ENCODE data around the gene ANAPC15.

ANAPC15 gene

DNA sequence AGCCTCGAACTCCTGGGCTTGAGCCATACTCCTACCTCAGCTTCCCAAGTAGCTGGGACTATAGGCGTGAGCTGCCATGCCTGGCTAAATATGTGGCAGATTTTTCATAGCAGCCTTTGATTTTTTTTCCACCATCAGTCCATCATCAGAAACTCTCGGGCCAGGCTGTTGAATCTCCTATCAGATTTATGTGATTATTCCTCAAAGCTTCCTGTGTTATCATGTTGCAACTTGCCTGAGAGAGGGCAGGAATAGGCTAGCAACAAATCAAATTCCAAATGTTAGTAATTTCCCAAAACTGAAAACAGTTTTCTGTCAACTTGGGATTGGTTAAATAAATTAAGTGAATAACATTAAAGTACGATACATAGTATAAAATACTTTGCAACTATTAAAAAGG, 28.4 kb downstream of the ANAPC15 start:
- no peak for DNase-seq

DNA sequence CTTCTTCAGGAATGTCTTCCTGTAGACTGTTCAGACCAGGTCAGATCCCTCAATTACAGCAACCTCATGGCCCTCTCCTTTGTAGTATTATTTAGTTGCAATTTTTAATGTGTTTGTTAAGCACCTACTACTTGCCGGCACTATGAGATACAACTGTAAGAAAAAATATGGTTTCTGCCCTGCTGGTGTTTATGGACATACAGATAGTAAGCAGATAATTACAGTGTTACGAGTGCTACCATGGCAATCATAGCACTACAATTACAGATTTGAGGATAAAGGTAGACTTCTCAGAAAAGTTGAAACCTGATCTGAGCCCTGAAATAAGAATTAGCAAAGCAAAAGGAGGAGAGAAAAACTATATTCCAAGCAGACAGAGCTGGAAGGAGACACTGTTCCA, 29.1 kb downstream of the ANAPC15 start:
- no peak for DNase-seq

DNA sequence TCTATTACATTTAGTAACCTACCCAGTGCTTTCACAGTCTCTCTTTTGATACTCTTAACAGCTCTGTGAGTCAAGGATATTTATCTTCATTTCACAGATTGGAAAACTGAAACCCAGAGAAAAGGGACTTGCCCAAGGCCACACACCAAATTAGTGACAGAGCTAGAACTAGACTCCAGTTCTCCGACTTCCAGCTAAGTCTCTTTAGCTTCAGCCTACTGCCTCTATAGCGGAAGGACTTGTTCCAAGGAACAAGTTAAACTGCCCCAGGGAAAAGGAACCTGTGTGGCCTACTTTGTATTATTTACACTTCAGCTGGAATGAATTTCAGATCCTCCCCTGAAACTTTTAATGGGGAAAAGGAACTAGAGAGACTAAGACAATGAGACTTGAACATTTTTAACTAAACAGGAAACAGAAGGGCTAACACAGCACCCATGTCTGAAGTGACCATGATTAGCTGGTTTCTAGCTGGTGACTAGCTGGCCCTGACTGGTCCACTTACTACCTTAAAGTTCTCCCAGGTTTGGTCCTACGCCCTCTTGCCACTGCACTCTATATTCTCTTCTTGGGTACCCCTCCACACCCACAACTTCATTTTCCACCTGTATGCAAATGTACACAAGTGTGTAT, 30.6 kb downstream of the ANAPC15 start:
- DNase-seq: no peak

- no peak for DNase-seq
Measured at GRCh38 chr11:72081184-72081644, 31.3 kb downstream of the ANAPC15 start.

DNA sequence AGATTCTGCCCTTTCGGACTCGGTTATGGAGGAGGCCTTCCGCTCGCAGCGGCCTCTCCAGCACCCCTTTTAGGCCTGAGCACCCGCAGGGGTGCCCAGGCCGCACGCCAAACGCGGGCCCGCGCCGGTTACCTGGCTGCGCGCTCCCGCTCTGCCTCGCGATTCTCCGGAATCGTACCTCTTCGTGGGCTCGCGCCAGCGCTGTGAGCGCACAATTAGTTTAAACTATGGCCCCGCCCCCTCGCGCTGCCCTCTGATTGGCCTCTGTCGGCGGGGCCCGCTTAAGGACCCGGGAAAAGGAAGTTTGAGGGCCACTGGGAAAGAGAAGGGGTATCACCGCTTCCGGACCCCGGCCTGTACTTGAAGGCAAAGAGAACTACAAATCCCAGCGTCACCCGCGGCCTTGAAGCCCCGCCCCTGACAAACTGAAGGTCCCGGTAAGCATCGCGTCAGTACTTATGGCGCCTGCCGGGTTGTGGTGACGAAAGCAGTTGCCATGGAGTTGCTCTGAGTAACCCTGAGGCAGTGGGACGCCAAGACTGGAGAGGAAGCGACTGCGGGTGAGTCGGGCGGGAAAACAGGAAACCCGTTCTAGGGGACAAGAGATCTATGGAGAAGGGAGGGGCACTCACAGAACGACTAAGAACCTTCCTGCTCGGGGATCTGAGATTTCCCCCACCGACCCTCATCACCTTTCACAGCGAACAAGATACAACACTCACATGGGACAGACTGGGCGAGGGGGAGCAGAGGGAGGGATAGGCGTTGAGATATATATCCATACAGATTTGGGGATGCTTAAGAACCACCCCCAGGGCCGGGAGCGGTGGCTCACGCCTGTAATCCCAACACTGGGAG, 31.9 kb downstream of the ANAPC15 start, which contains the start of the genes LRRC51 and NUMA1:
Gene LRRC51, plus strand, starts transcription at position 525 of the 858 bp plus-strand sequence. CDS start 8,234 bp downstream, outside the sequence.
Gene NUMA1, minus strand, starts transcription at position 217 of the 858 bp plus-strand sequence. CDS start 44,599 bp downstream, outside the sequence.
- peak; percentile 99 for DNase-seq

- no peak for DNase-seq
Measured at GRCh38 chr11:72079819-72080325, 32.6 kb downstream of the ANAPC15 start.

- DNase-seq: no peak
Measured at GRCh38 chr11:72078477-72078876, 34.0 kb downstream of the ANAPC15 start.

DNA sequence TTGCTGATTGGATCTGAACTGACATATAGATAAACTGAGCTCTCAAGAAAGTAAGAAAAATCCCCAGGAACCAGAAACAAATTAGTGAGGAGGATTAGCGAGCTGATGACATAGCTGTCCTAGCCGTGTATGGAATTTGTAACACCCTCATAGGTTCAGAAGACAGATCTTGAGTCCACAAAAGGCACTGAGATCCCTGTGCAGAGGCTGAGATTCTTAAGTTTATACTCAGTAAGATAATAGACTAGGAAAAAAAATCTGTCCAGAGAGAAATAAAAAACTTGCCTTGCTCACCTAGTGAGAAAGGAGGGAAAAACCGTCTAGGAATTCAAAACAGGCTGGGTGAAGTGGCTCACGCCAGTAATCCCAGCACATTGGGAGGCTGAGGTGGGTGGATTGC, 36.7 kb downstream of the ANAPC15 start:
- DNase-seq: no peak

DNA sequence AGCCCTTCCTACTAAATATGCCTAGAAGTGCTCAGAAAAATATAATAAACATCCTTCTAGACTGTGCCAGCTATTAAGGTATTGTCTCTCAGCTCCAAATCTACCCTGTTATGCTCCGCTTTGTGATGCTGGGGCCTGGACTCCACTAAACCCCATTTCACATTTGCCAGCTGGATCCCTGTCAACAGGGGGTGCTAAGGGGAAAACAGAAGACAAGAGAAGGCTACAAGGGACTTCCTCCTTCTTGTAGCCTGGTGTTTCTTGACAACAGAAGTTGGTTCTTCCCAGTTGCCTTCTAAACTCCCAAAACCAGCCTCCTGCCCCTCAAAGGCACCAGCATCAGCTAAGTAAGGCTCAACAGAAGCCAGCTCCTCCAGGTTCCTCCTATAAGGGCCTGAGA, 37.4 kb downstream of the ANAPC15 start:
- no peak for DNase-seq

- no peak for DNase-seq
Measured at GRCh38 chr11:72072348-72072747, 40.1 kb downstream of the ANAPC15 start.

GRCh38 chr11:72070491-72070890, 42.0 kb downstream of the ANAPC15 start:
- DNase-seq: no peak

GRCh38 chr11:72069787-72070251, 42.7 kb downstream of the ANAPC15 start:
- DNase-seq: no peak

- no peak for DNase-seq
Measured at GRCh38 chr11:72069200-72069599, 43.3 kb downstream of the ANAPC15 start.

- no peak for DNase-seq
Measured at GRCh38 chr11:72067676-72068075, 44.8 kb downstream of the ANAPC15 start.

GRCh38 chr11:72067266-72067665, 45.2 kb downstream of the ANAPC15 start:
- no peak for DNase-seq

GRCh38 chr11:72066855-72067254, 45.6 kb downstream of the ANAPC15 start:
- no peak for DNase-seq

DNA sequence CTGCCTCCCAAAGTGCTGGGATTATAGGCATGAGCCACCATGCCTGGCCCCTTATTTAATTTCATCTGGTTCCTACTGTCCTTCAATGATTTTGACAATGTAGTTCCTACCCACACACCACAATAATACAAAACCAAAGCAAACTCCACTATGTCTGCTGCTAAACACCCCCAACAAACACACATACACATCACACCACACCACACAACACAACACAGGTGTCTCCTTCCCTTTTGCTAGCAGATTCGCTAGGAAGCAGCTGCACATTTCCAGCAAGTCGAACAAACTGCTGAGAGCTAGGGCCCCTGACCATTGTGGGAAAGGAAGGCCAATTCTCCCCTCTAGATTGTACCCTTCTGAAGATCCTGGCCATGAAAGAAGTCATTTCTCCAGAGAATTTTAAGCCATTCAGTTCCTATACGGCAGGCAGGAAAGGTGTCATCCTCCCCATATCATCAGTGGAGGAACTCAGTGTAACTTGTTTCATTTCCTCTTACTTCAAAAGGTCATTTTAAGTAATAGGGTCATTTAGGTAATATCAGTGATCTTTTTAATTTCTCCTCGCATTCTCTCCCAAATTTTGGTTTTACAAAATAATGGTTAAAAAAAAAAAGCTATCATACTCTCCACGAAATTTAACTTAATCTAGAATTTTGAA, 50.6 kb downstream of the ANAPC15 start:
- no peak for DNase-seq
